Neural cell (in vitro differentiated cells): ENCODE data around the gene C1orf198. TPM values are rescaled to one million over a fixed set of nuclear protein-coding genes. Genes with fewer than 3 reads are reported as not detected.

Source experiments
- H2AFZ ChIP-seq: fragments of 200-600, 300-800 bp; sonication (generic), shearing (Covaris generic); 2 replicates; pipeline ENCODE4 v1.6.0; 2014; ENCODE audit warnings: low read depth, mild to moderate bottlenecking, antibody characterized with exemption, low read length, moderate library complexity
- H3F3A ChIP-seq: fragments of 200-600 bp; shearing (Covaris generic); 2 replicates; pipeline ENCODE4 v1.6.1; 2016; ENCODE audit warnings: mild to moderate bottlenecking, moderate library complexity, mixed read lengths, antibody characterized with exemption, low read length; ENCODE audit not compliant: insufficient read depth, poor library complexity, severe bottlenecking
- H3K27ac ChIP-seq: fragments of 200-600, 300-800 bp; sonication (generic), shearing (Covaris generic); 2 replicates; pipeline ENCODE4 v1.5.1; 2014; ENCODE audit warnings: mild to moderate bottlenecking, low read length, moderate library complexity
- H3K27me3 ChIP-seq: fragments of 300-800, 200-600 bp; sonication (generic), shearing (Covaris generic); 2 replicates; pipeline ENCODE4 v1.6.0; 2014; ENCODE audit warnings: mild to moderate bottlenecking, low read depth, low read length, moderate library complexity; ENCODE audit not compliant: insufficient read depth
- H3K36me3 ChIP-seq: fragments of 300-800, 200-600 bp; sonication (generic), shearing (Covaris generic); 2 replicates; pipeline ENCODE4 v1.5.1; 2014; ENCODE audit warnings: mild to moderate bottlenecking, antibody characterized with exemption, low read length, moderate library complexity; ENCODE audit not compliant: insufficient read depth
- H3K4me2 ChIP-seq: fragments of 300-800, 200-600 bp; sonication (generic), shearing (Covaris generic); 2 replicates; pipeline ENCODE4 v1.6.0; 2014; ENCODE audit warnings: mild to moderate bottlenecking, low read length
- H3K4me3 ChIP-seq: fragments of 300-800, 200-600 bp; sonication (generic), shearing (Covaris generic); 2 replicates; pipeline ENCODE4 v1.5.1; 2014; ENCODE audit warnings: mild to moderate bottlenecking, low read length, moderate library complexity
- H3K79me2 ChIP-seq: fragments of 200-600 bp; shearing (Covaris generic); replicated peaks from 2 replicates; pipeline ENCODE4 v1.6.0; 2014; ENCODE audit warnings: mild to moderate bottlenecking, low read length, moderate library complexity; ENCODE audit not compliant: insufficient read depth
- H3K9ac ChIP-seq: fragments of 300-800, 200-600 bp; sonication (generic), shearing (Covaris generic); 2 replicates; pipeline ENCODE4 v1.6.1; 2016; ENCODE audit warnings: mild to moderate bottlenecking, low read length, mixed read lengths
- H3K9me2 ChIP-seq: fragments of 200-600 bp; shearing (Covaris generic); 2 replicates; pipeline ENCODE4 v1.6.1; 2016; ENCODE audit warnings: mild to moderate bottlenecking, low read length, mixed read lengths; ENCODE audit not compliant: insufficient read depth
- H3K9me3 ChIP-seq: fragments of 200-600, 300-800 bp; sonication (generic), shearing (Covaris generic); 2 replicates; pipeline ENCODE4 v1.6.1; 2016; ENCODE audit warnings: mild to moderate bottlenecking, mixed run types, low read length, moderate library complexity, mixed read lengths
- H4K20me1 ChIP-seq: fragments of 200-600 bp; shearing (Covaris generic); 2 replicates; pipeline ENCODE4 v1.6.1; 2016; ENCODE audit warnings: mild to moderate bottlenecking, mixed run types; ENCODE audit not compliant: insufficient read depth
- CTCF ChIP-seq: fragments of 450-650 bp; IDR thresholded peaks from 2 replicates; pipeline ENCODE4 v1.5.1; 2014; ENCODE audit warnings: antibody characterized with exemption, mild to moderate bottlenecking, moderate library complexity; ENCODE audit not compliant: poor library complexity, severe bottlenecking
- EP300 ChIP-seq: fragments of 450-650 bp; conservative IDR thresholded peaks from 2 replicates; pipeline ENCODE4 v1.6.1; 2014; ENCODE audit warnings: antibody characterized with exemption, mild to moderate bottlenecking, moderate library complexity; ENCODE audit not compliant: poor library complexity, severe bottlenecking
- EZH2 ChIP-seq: fragments of 200-600, 300-800 bp; shearing (Covaris generic), sonication (generic); IDR thresholded peaks from 2 replicates; pipeline ENCODE4 v1.6.1; 2014; ENCODE audit warnings: antibody characterized with exemption, low read length, borderline replicate concordance, mild to moderate bottlenecking; ENCODE audit not compliant: insufficient read depth, poor library complexity, severe bottlenecking
- MXI1 ChIP-seq: fragments of 450-650 bp; conservative IDR thresholded peaks from 2 replicates; pipeline ENCODE4 v1.6.1; 2014; ENCODE audit warnings: antibody characterized with exemption, mild to moderate bottlenecking; ENCODE audit not compliant: poor library complexity, severe bottlenecking
- POLR2AphosphoS5 ChIP-seq: IDR thresholded peaks from 2 replicates; pipeline ENCODE4 v1.6.1; 2012
- RAD21 ChIP-seq: fragments of 450-650 bp; conservative IDR thresholded peaks from 2 replicates; pipeline ENCODE4 v1.6.1; 2014; ENCODE audit warnings: antibody characterized with exemption, mild to moderate bottlenecking, moderate library complexity
- SMC3 ChIP-seq: fragments of 450-650 bp; conservative IDR thresholded peaks from 2 replicates; pipeline ENCODE4 v1.6.1; 2014; ENCODE audit warnings: antibody characterized with exemption, mild to moderate bottlenecking, moderate library complexity; ENCODE audit not compliant: poor library complexity
- TAF1 ChIP-seq: IDR thresholded peaks from 2 replicates; pipeline ENCODE4 v1.6.1; 2012; ENCODE audit warnings: low read depth
- polyA plus RNA-seq: library from polyadenylated mRNA; depleted of rRNA; stranded (reverse); fragments of >200 nt; gene quantifications from 2 replicates; pipeline ENCODE4 v1.2.3, GENCODE V29; 2014
- TF ChIP-seq, protein P1 (sequence below): IDR thresholded peaks from 2 replicates; pipeline ENCODE4 v1.6.1; 2012; ENCODE audit warnings: borderline replicate concordance

Gene C1orf198
- polyA plus RNA-seq, 1 donor from 2014 or later = 16.7 TPM

GRCh38 chr1:230906226-230906625 is 37.9 kb upstream of the C1orf198 start:
- no peak overlapping the region for H3K4me3 ChIP-seq
- no peak overlapping the region for H3K27ac ChIP-seq

DNA sequence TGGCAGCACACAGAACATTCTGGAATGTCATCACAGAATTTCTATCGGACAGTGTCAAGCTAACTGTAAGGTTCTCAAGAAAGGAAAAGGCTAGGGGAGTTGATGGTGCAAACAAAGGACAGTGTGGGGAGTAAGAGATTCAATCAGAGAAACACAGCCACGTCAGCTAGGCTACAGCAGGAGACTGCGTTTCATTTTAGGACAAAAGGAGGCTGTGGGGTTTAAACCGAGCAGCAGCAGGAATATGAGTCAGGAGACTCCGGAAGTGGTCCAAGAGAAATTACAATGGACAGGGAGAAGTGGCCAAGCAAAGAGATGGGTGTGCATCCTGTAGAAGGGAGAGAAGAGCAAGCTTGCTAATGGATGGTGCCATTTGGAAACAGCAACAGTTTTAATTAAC is 37.4 kb upstream of the C1orf198 start:
- no peak overlapping the region for H2AFZ ChIP-seq
- TF ChIP-seq EP300 (no peak), SMC3 (no peak), MXI1 (no peak), POLR2AphosphoS5 (no peak)
- TF ChIP-seq, protein P1, sequence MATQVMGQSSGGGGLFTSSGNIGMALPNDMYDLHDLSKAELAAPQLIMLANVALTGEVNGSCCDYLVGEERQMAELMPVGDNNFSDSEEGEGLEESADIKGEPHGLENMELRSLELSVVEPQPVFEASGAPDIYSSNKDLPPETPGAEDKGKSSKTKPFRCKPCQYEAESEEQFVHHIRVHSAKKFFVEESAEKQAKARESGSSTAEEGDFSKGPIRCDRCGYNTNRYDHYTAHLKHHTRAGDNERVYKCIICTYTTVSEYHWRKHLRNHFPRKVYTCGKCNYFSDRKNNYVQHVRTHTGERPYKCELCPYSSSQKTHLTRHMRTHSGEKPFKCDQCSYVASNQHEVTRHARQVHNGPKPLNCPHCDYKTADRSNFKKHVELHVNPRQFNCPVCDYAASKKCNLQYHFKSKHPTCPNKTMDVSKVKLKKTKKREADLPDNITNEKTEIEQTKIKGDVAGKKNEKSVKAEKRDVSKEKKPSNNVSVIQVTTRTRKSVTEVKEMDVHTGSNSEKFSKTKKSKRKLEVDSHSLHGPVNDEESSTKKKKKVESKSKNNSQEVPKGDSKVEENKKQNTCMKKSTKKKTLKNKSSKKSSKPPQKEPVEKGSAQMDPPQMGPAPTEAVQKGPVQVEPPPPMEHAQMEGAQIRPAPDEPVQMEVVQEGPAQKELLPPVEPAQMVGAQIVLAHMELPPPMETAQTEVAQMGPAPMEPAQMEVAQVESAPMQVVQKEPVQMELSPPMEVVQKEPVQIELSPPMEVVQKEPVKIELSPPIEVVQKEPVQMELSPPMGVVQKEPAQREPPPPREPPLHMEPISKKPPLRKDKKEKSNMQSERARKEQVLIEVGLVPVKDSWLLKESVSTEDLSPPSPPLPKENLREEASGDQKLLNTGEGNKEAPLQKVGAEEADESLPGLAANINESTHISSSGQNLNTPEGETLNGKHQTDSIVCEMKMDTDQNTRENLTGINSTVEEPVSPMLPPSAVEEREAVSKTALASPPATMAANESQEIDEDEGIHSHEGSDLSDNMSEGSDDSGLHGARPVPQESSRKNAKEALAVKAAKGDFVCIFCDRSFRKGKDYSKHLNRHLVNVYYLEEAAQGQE = no peak
- H3K27me3 ChIP-seq = no peaks in the 10 kb centered on the region
- H3K9me2 ChIP-seq = no peaks in the 10 kb centered on the region
- H3K36me3 ChIP-seq = no peaks in the 10 kb centered on the region
- H4K20me1 ChIP-seq = no peaks in the 10 kb centered on the region
- H3F3A ChIP-seq = no peaks in the 10 kb centered on the region
- no peak overlapping the region for H3K9ac ChIP-seq
- no peaks in the 10 kb centered on the region for H3K79me2 ChIP-seq
- H3K27ac ChIP-seq = no peak overlapping the region
- no peaks in the 10 kb centered on the region for H3K9me3 ChIP-seq
- H3K4me3 ChIP-seq = no peak overlapping the region
- H3K4me2 ChIP-seq = no peak overlapping the region

More at GRCh38 chr1:230906226-230906625, 37.9 kb upstream of the C1orf198 start:
- Histone ChIP-seq H3K27me3 (no peaks in the 10 kb centered on the region), H3K9ac (no peak overlapping the region), H3F3A (no peaks in the 10 kb centered on the region), H3K4me2 (no peak overlapping the region), H3K9me2 (no peaks in the 10 kb centered on the region), H3K36me3 (no peaks in the 10 kb centered on the region), H4K20me1 (no peaks in the 10 kb centered on the region), H3K9me3 (no peaks in the 10 kb centered on the region), H2AFZ (no peak overlapping the region), H3K79me2 (no peaks in the 10 kb centered on the region)
- TF ChIP-seq MXI1 (no peak), EP300 (no peak), SMC3 (no peak), POLR2AphosphoS5 (no peak), TAF1 (no peak), CTCF (no peak), RAD21 (no peak), EZH2 (no peak)
- TF ChIP-seq, protein P1 = no peak
